Naive thymus-derived CD8-positive, alpha-beta T cell (primary cell): Measurements from ENCODE around the gene APP. TPM values are rescaled to one million over a fixed set of nuclear protein-coding genes. Genes with fewer than 3 reads are reported as not detected.

ENCODE experiments used
- ATAC-seq, 2 donors: fragments of 150-1000 bp; cut with Tn5 transposase in 1 of 2; sonication (Bioruptor Pico), chemical (Tn5 transposase) in 1 of 2; 1 replicate in 1 of 2; 2 replicates in 1 of 2; pipeline ENCODE4 v1.10.0; 2021; ENCODE audit warnings: mild to moderate bottlenecking in 2 of 2, moderate library complexity in 2 of 2
- POLR2A ChIA-PET: fragments of 350-600 bp; sonication (Branson Sonifier 250); formaldehyde crosslinking; loops from one replicate; lab custom pipeline; 2021; ENCODE audit warnings: antibody characterized with exemption; lab: Charles Lee
- DNase-seq, 10 donors: peaks; one replicate each; pipeline versions ENCODE4 v3.0.0 to v3.0.0-alpha.2; 2020 to 2022
- H3K27ac Mint-ChIP-seq, 10 donors: one replicate each; pipeline ENCODE4 v1.8.0; 2020 to 2022; ENCODE audit warnings: mild to moderate bottlenecking in 10 of 10, mixed read lengths in 10 of 10, moderate library complexity in 4 of 10, inconsistent platforms in 1 of 10
- H3K27me3 Mint-ChIP-seq, 5 donors: one replicate each; pipeline ENCODE4 v1.8.0; 2021 to 2022; ENCODE audit warnings: mixed read lengths in 5 of 5
- H3K36me3 Mint-ChIP-seq, 3 donors: one replicate each; pipeline ENCODE4 v1.8.0; 2020 to 2022; ENCODE audit warnings: mixed read lengths in 3 of 3, mild to moderate bottlenecking in 2 of 3, inconsistent platforms in 1 of 3
- H3K4me1 Mint-ChIP-seq, 4 donors: one replicate each; pipeline ENCODE4 v1.8.0; 2021 to 2022; ENCODE audit warnings: mixed read lengths in 4 of 4
- H3K4me3 Mint-ChIP-seq, 10 donors: one replicate each; pipeline ENCODE4 v1.8.0; 2020 to 2022; ENCODE audit warnings: mild to moderate bottlenecking in 10 of 10, mixed read lengths in 10 of 10, moderate library complexity in 6 of 10, inconsistent platforms in 1 of 10
- H3K9me3 Mint-ChIP-seq, 9 donors: one replicate each; pipeline ENCODE4 v1.8.0; 2020 to 2022; ENCODE audit warnings: mixed read lengths in 9 of 9, mild to moderate bottlenecking in 3 of 9, inconsistent platforms in 1 of 9, moderate library complexity in 1 of 9
- polyA plus RNA-seq, 3 donors: library from polyadenylated mRNA; unstranded; fragments of 300-500 nt; fragmentation: Illumina TruSeq; gene quantifications; one replicate each; pipeline ENCODE4 v1.2.3, GENCODE V29; 2021
- total RNA-seq, 8 experiments: library from RNA in 2 of 8; stranded (reverse) in 2 of 8; gene quantifications; one replicate each; pipeline ENCODE4 v1.2.3 and lab custom pipeline; 2021 to 2026

Gene APP
- total and polyA plus RNA-seq, 5 experiments from 2014 or later, result 6.9 to 33.8 (median 8.7) TPM

- Mint-ChIP-seq H3K27me3 (no peaks in the 10 kb centered on the region), H3K4me3 (peak overlapping the region in 8 of 10 donors; percentile 6 to 55 (median 19))
- ATAC-seq, result peak; percentile 74 to 75
Measured at GRCh38 chr21:25967181-25967900, 203.2 kb downstream of the APP start.

GRCh38 chr21:25965951-25966707 is 204.4 kb downstream of the APP start:
- H3K9me3 Mint-ChIP-seq, result peaks cover 0 to under 1% (median 0%) of the 10 kb centered on the region in 9 donors
- no peak for ATAC-seq
- no peak overlapping the region for H3K27ac Mint-ChIP-seq
- POLR2A ChIA-PET, result no interaction called here
- no peak for DNase-seq
- no peaks in the 10 kb centered on the region for H3K27me3 Mint-ChIP-seq
- H3K4me3 Mint-ChIP-seq, result no peak overlapping the region
- H3K4me1 Mint-ChIP-seq, result peaks cover 2 to 37% (median 12%) of the 10 kb centered on the region in 4 donors
- H3K36me3 Mint-ChIP-seq, result peaks cover under 1 to 14% (median 13%) of the 10 kb centered on the region in 3 donors

More at GRCh38 chr21:25967181-25967900, 203.2 kb downstream of the APP start:
- peaks cover 0 to 10% (median 0%) of the 10 kb centered on the region in 9 donors for H3K9me3 Mint-ChIP-seq
- H3K36me3 Mint-ChIP-seq, result peaks cover 13 to 25% (median 23%) of the 10 kb centered on the region in 3 donors
- POLR2A ChIA-PET, result no interaction called here
- H3K4me1 Mint-ChIP-seq, result peaks cover 4 to 30% (median 12%) of the 10 kb centered on the region in 4 donors
- DNase-seq, result peak in 4 of 10 donors; percentile 2 to 31 (median 9)
- peak overlapping the region; percentile 15 to 91 (median 76) for H3K27ac Mint-ChIP-seq

GRCh38 chr21:25964926-25965325 is 205.6 kb downstream of the APP start:
- POLR2A ChIA-PET, result no interaction called here
- no peak overlapping the region for H3K27ac Mint-ChIP-seq

DNA sequence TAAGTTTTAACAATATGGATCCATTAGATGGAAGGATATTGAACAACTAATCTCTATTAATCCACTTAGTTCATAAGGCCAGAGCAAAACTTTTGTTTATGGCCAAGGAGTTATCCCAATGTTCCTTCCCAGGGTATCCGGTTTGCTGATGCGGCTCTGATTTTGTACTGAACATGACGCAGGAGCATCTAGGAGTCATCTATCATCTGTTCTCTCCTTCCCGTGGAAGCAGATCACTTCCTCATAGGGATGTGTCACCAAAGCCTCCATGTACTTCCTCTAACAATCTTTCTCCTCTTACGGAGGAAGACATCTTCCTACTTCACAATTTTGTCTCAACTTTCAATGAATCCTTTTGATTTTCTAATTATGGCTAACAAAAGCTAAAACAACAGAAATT is 206.6 kb downstream of the APP start:
- Mint-ChIP-seq H3K4me3 (no peak overlapping the region), H3K27ac (no peak overlapping the region), H3K36me3 (peaks cover 0 to 8% (median 4%) of the 10 kb centered on the region in 3 donors), H3K4me1 (peaks cover 2 to 42% (median 12%) of the 10 kb centered on the region in 4 donors), H3K9me3 (no peaks in the 10 kb centered on the region), H3K27me3 (no peaks in the 10 kb centered on the region)
- DNase-seq (no peak), ATAC-seq (no peak)
- POLR2A ChIA-PET, result no interaction called here

More at GRCh38 chr21:25964926-25965325, 205.6 kb downstream of the APP start:
- Mint-ChIP-seq H3K9me3 (no peaks in the 10 kb centered on the region), H3K27me3 (no peaks in the 10 kb centered on the region), H3K4me3 (no peak overlapping the region), H3K4me1 (peaks cover 2 to 44% (median 12%) of the 10 kb centered on the region in 4 donors), H3K36me3 (peaks cover 0 to 10% (median 7%) of the 10 kb centered on the region in 3 donors)
- ATAC-seq (no peak), DNase-seq (no peak)

DNA sequence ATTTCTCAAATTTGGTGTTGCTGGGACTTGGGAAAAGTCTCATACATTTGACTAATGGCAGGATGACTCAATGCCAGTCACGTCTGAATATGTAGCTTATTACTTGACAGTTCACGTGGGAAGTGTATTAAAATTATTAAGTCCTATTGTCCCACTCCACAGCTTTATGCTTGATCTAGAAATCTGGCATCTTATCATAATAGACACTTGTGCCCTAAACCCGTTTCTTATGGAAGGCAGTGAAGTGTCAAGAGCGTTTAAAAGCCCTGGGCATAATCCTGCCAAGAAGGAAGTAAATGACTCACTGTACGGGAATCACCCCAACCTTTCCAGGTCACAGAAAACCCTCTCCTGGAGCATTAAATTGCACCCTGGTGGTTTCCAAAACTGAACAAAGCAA is 207.4 kb downstream of the APP start:
- H3K4me3 Mint-ChIP-seq, result no peak overlapping the region
- ATAC-seq, result no peak

DNA sequence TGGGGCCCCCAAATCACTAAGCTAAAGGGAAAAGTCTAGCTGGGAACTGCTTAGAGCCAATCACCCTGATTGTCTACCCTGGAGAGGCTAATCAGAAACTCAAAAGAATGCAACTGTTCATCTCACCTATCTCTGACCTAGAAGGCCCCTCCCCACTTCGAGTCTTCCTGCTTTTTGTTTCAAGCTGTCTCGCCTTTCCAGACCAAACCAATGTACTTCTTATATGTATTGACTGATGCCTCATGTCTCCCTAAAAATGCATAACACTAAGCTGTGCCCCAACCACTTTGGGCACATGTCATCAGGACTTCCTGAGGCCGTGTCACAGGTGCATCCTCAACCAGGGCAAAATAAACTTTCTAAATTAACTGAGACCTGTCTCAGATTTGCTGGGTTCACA is 209.5 kb downstream of the APP start:
- peak overlapping the region in 3 of 10 donors; percentile 18 to 79 (median 66) for H3K27ac Mint-ChIP-seq

More for the DNA sequence above, 207.4 kb downstream of the APP start:
- DNase-seq, result no peak
- POLR2A ChIA-PET, result no interaction called here
- H3K9me3 Mint-ChIP-seq, result no peaks in the 10 kb centered on the region
- H3K27ac Mint-ChIP-seq, result no peak overlapping the region
- peaks cover 0 to 14% (median 4%) of the 10 kb centered on the region in 3 donors for H3K36me3 Mint-ChIP-seq
- no peaks in the 10 kb centered on the region for H3K27me3 Mint-ChIP-seq
- H3K4me1 Mint-ChIP-seq, result peaks cover 2 to 36% (median 11%) of the 10 kb centered on the region in 4 donors

DNA sequence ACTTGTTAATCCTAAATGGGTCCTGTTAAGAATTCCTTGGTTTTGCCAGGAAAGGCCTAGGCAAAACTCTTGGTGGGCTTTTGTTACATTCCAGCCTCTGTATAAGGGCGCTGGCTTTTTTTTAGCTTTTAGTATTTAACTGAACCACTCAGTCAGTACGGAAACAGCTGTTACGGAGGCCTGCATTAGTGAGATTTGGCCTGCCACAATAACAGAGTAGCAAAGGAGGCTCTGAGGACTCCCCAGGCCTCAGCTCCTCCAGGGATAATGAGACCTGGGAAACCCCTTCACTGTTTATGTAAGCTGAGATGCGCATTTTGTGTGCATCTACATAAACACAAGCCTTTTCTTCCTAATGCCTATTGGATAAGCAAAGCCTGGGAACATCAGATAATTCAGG is 210.2 kb downstream of the APP start:
- ATAC-seq (no peak), DNase-seq (no peak)
- H3K27me3 Mint-ChIP-seq, result no peaks in the 10 kb centered on the region
- POLR2A ChIA-PET, result no interaction called here
- peaks cover 0 to 19% (median 0%) of the 10 kb centered on the region in 4 donors for H3K4me1 Mint-ChIP-seq
- H3K36me3 Mint-ChIP-seq, result peaks cover 0 to 14% (median 4%) of the 10 kb centered on the region in 3 donors
- H3K9me3 Mint-ChIP-seq, result no peaks in the 10 kb centered on the region
- peak overlapping the region in 1 of 10 donors; percentile 66 for H3K27ac Mint-ChIP-seq
- H3K4me3 Mint-ChIP-seq, result no peak overlapping the region

More for the DNA sequence above, 209.5 kb downstream of the APP start:
- DNase-seq (no peak), ATAC-seq (no peak)
- H3K4me1 Mint-ChIP-seq, result peaks cover 0 to 20% (median 0%) of the 10 kb centered on the region in 4 donors
- POLR2A ChIA-PET, result no interaction called here
- H3K36me3 Mint-ChIP-seq, result peaks cover 0 to 14% (median 4%) of the 10 kb centered on the region in 3 donors
- no peaks in the 10 kb centered on the region for H3K27me3 Mint-ChIP-seq
- peak overlapping the region in 1 of 10 donors; percentile 46 for H3K4me3 Mint-ChIP-seq
- no peaks in the 10 kb centered on the region for H3K9me3 Mint-ChIP-seq

- POLR2A ChIA-PET, result no interaction called here
- Mint-ChIP-seq H3K9me3 (no peaks in the 10 kb centered on the region), H3K4me1 (peaks cover 0 to 17% (median 0%) of the 10 kb centered on the region in 4 donors), H3K36me3 (peaks cover 0 to 18% (median 8%) of the 10 kb centered on the region in 3 donors), H3K27ac (no peak overlapping the region), H3K4me3 (no peak overlapping the region), H3K27me3 (no peaks in the 10 kb centered on the region)
- ATAC-seq (no peak), DNase-seq (no peak)
Measured at GRCh38 chr21:25959799-25960198, 210.8 kb downstream of the APP start.

DNA sequence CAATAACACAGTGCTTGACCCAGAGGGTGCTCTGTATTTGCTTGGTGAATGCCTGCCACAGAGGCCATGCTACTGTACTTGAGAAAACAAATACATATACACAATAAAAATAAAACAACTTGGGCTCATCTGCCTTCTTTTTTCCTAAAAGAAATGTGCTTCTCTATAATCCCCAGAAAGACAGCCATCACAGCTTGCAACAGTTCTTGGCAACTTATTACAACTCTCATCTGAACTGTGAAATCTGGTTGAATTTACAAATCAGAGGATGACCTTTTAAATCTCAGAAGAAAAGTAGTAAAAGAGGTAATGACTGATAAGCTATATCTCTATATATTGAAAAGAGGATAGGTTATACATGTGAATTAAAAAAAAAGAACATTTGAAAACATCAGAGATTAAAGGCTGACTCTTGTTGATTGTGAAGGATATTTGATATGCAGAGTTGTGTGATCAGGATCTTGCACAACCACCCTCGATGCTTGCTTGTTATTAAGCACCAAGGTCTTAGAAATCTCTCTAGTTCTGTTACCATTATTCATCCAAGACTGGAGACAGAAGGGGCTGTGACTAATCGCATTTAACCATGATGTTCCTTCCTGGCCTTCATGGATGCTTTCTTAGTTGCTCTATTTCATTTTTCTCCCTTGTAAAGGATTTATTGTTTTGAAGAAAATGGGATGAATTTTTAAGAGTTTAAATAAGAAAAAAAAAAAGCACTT is 213.4 kb downstream of the APP start:
- Mint-ChIP-seq H3K4me3 (no peak overlapping the region), H3K27me3 (no peaks in the 10 kb centered on the region), H3K9me3 (no peaks in the 10 kb centered on the region), H3K4me1 (peaks cover 0 to 14% (median 0%) of the 10 kb centered on the region in 4 donors), H3K36me3 (peaks cover 0 to 31% (median 19%) of the 10 kb centered on the region in 3 donors), H3K27ac (no peak overlapping the region)
- POLR2A ChIA-PET, result no interaction called here
- DNase-seq, result no peak
- ATAC-seq, result no peak

- Mint-ChIP-seq H3K9me3 (no peaks in the 10 kb centered on the region), H3K27me3 (no peaks in the 10 kb centered on the region), H3K4me3 (no peak overlapping the region), H3K4me1 (peaks cover 0 to 4% (median 0%) of the 10 kb centered on the region in 4 donors), H3K36me3 (peaks cover 0 to 32% (median 24%) of the 10 kb centered on the region in 3 donors), H3K27ac (no peak overlapping the region)
- POLR2A ChIA-PET, result no interaction called here
- ATAC-seq, result no peak
- no peak for DNase-seq
Measured at GRCh38 chr21:25955646-25956045, 214.9 kb downstream of the APP start.

DNA sequence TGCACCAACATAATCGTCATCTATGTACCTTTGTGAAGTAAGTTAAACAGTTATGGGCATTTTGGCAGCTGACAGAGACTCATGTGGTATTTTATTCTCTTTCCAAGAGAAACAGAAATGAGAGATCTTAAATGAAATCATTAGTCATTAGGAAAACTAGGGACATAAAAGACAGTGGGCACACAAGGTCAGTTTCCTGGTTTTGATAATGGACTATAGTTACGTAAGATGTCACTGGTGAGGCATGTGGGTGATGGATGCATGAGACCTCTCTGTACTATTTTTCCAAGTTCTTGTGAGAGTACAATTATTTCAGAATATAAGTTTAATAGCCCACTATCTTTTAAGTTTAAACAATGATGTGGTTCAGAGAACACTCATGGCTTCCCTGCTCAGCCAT is 216.9 kb downstream of the APP start:
- DNase-seq (no peak), ATAC-seq (no peak)
- no peak overlapping the region for H3K27ac Mint-ChIP-seq
- no peaks in the 10 kb centered on the region for H3K4me1 Mint-ChIP-seq
- H3K4me3 Mint-ChIP-seq, result no peak overlapping the region
- no peaks in the 10 kb centered on the region for H3K9me3 Mint-ChIP-seq
- H3K36me3 Mint-ChIP-seq, result peaks cover 0 to 31% (median 26%) of the 10 kb centered on the region in 3 donors
- POLR2A ChIA-PET, result no interaction called here
- H3K27me3 Mint-ChIP-seq, result no peaks in the 10 kb centered on the region

- H3K4me3 Mint-ChIP-seq, result no peak overlapping the region
- no peak for DNase-seq
Measured at GRCh38 chr21:25953196-25953595, 217.4 kb downstream of the APP start.

More at GRCh38 chr21:25953196-25953595, 217.4 kb downstream of the APP start:
- H3K36me3 Mint-ChIP-seq, result peaks cover 0 to 29% (median 26%) of the 10 kb centered on the region in 3 donors
- no peaks in the 10 kb centered on the region for H3K4me1 Mint-ChIP-seq
- POLR2A ChIA-PET, result no interaction called here
- no peaks in the 10 kb centered on the region for H3K27me3 Mint-ChIP-seq
- H3K27ac Mint-ChIP-seq, result peak overlapping the region in 1 of 10 donors; percentile 32
- ATAC-seq, result no peak
- no peaks in the 10 kb centered on the region for H3K9me3 Mint-ChIP-seq
